Liver (tissue), 9 donors: ENCODE measurements around the gene MAFG. TPM values are rescaled to one million over a fixed set of nuclear protein-coding genes. Genes with fewer than 3 reads are reported as not detected.

Experiments
- DNase-seq: peaks from one replicate; pipeline ENCODE4 v3.0.0-alpha.2; 2017; ENCODE audit warnings: low spot score
- H3K27ac ChIP-seq, 2 donors: one replicate each; pipeline ENCODE4 v1.7.0; 2013; ENCODE audit warnings: inconsistent platforms in 2 of 2, low read length in 2 of 2, control low read depth in 1 of 2, low read depth in 1 of 2, mild to moderate bottlenecking in 1 of 2
- H3K27me3 ChIP-seq, 4 donors: one replicate each; pipeline versions ENCODE4 v1.6.1 to v1.7.0; 2013; ENCODE audit warnings: low read length in 3 of 4, inconsistent platforms in 1 of 4, mild to moderate bottlenecking in 1 of 4, moderate library complexity in 1 of 4; ENCODE audit not compliant: control insufficient read depth in 4 of 4, insufficient read depth in 4 of 4
- H3K36me3 ChIP-seq, 4 donors: one replicate each; pipeline versions ENCODE4 v1.6.1 to v1.7.0; 2013; ENCODE audit warnings: low read length in 3 of 4, mild to moderate bottlenecking in 3 of 4, low read depth in 1 of 4, moderate library complexity in 1 of 4; ENCODE audit not compliant: control insufficient read depth in 4 of 4, insufficient read depth in 3 of 4
- H3K4me1 ChIP-seq, 4 donors: one replicate each; pipeline versions ENCODE4 v1.6.1 to v1.7.0; 2013; ENCODE audit warnings: low read length in 3 of 4, mild to moderate bottlenecking in 3 of 4, moderate library complexity in 1 of 4; ENCODE audit not compliant: control insufficient read depth in 4 of 4, insufficient read depth in 4 of 4
- H3K4me3 ChIP-seq, 3 donors: one replicate each; pipeline versions ENCODE4 v1.6.1 to v1.7.0; 2013; ENCODE audit warnings: low read length in 3 of 3, control low read depth in 1 of 3, low read depth in 1 of 3, mild to moderate bottlenecking in 1 of 3
- H3K9ac ChIP-seq, 2 donors: one replicate each; pipeline ENCODE4 v1.7.0; 2013; ENCODE audit warnings: low read length in 2 of 2, mild to moderate bottlenecking in 2 of 2, moderate library complexity in 2 of 2, control low read depth in 1 of 2, low read depth in 1 of 2
- H3K9me3 ChIP-seq, 4 donors: one replicate each; pipeline versions ENCODE4 v1.6.1 to v1.7.0; 2013; ENCODE audit warnings: low read length in 3 of 4; ENCODE audit not compliant: control insufficient read depth in 4 of 4
- CTCF ChIP-seq: fragments of 150-350 bp; IDR thresholded peaks from 2 replicates; pipeline ENCODE4 v1.5.1; 2017; ENCODE audit warnings: improper control_type of control experiment, low read depth, low read length; ENCODE audit not compliant: missing input control
- EGR1 ChIP-seq, 2 donors: IDR thresholded peaks; 2 replicates each; pipeline ENCODE4 v1.6.1; 2016 to 2018; ENCODE audit warnings: antibody characterized with exemption in 2 of 2, low read depth in 2 of 2
- FOXA1 ChIP-seq: IDR thresholded peaks from 2 replicates; pipeline ENCODE4 v1.6.1; 2016; ENCODE audit warnings: antibody characterized with exemption
- FOXA2 ChIP-seq: IDR thresholded peaks from 2 replicates; pipeline ENCODE4 v1.6.1; 2016; ENCODE audit warnings: antibody characterized with exemption
- GABPA ChIP-seq, 2 donors: IDR thresholded peaks in 1 of 2; conservative IDR thresholded peaks in 1 of 2; 2 replicates each; pipeline ENCODE4 v1.6.1; 2016; ENCODE audit warnings: antibody characterized with exemption in 2 of 2, mild to moderate bottlenecking in 1 of 2, moderate library complexity in 1 of 2
- HNF4A ChIP-seq, 2 donors: conservative IDR thresholded peaks; 2 replicates each; pipeline ENCODE4 v1.6.1; 2016; ENCODE audit warnings: antibody characterized with exemption in 2 of 2, mild to moderate bottlenecking in 2 of 2
- JUND ChIP-seq, 2 donors: IDR thresholded peaks; 2 replicates each; pipeline ENCODE4 v1.6.1; 2016; ENCODE audit warnings: antibody characterized with exemption in 2 of 2
- MAX ChIP-seq: IDR thresholded peaks from 2 replicates; pipeline ENCODE4 v1.6.1; 2016; ENCODE audit warnings: antibody characterized with exemption
- NR2F2 ChIP-seq: IDR thresholded peaks from 2 replicates; pipeline ENCODE4 v1.6.1; 2016; ENCODE audit warnings: antibody characterized with exemption
- RXRA ChIP-seq, 2 donors: IDR thresholded peaks; 2 replicates each; pipeline ENCODE4 v1.6.1; 2017 to 2018; ENCODE audit warnings: antibody characterized with exemption in 2 of 2, mild to moderate bottlenecking in 1 of 2
- TAF1 ChIP-seq: conservative IDR thresholded peaks from 2 replicates; pipeline ENCODE4 v1.6.1; 2016; ENCODE audit warnings: antibody characterized with exemption, mild to moderate bottlenecking
- YY1 ChIP-seq: IDR thresholded peaks from 2 replicates; pipeline ENCODE4 v1.6.1; 2016; ENCODE audit warnings: antibody characterized with exemption, mild to moderate bottlenecking
- WGBS: extraction: QIAGEN DNeasy Blood & Tissue Kit; methylation state at CpG from one replicate; pipeline ENCODE4 v1.1.7; 2013; 5-methylcytosine and 5-hydroxymethylcytosine counted together
- polyA plus RNA-seq, 2 donors: library from polyadenylated mRNA; stranded (reverse) in 1 of 2; unstranded in 1 of 2; fragments of 200-250 nt in 1 of 2; fragments of >200 nt in 1 of 2; fragmentation: Nextera tagmentation in 1 of 2; extraction: Ambion mirVana in 1 of 2; gene quantifications; one replicate each; pipeline versions ENCODE4 v1.2.1 to v1.2.3, GENCODE V29; 2013 to 2015
- total RNA-seq, 2 donors: library from RNA; depleted of rRNA; stranded (reverse); fragments of >200 nt; gene quantifications; one replicate each; pipeline ENCODE4 v1.2.3, GENCODE V29; 2014
- TF ChIP-seq, protein P1 (sequence below): IDR thresholded peaks from 2 replicates; pipeline ENCODE4 v1.6.1; 2016; ENCODE audit warnings: antibody characterized with exemption
- donor health status: healthy.
- donor health status: healthy.
- donor health status: healthy.
- donor health status: healthy.
- donor health status: healthy.

Gene MAFG
- total and polyA plus RNA-seq, 4 donors, result 3.0 to 17.0 (median 8.9) TPM

- Histone ChIP-seq H3K36me3 (peaks cover 12 to 45% (median 23%) of the 10 kb centered on the region in 4 donors), H3K27ac (no peak overlapping the region), H3K9ac (no peak overlapping the region), H3K27me3 (no peaks in the 10 kb centered on the region), H3K4me3 (no peak overlapping the region), H3K4me1 (peaks cover 0 to 2% (median under 1%) of the 10 kb centered on the region in 4 donors), H3K9me3 (no peaks in the 10 kb centered on the region)
- DNase-seq, result no peak
- no peak for TF ChIP-seq YY1
- no peak for TF ChIP-seq FOXA1
- TF ChIP-seq FOXA2, result no peak
- TF ChIP-seq, protein P1, sequence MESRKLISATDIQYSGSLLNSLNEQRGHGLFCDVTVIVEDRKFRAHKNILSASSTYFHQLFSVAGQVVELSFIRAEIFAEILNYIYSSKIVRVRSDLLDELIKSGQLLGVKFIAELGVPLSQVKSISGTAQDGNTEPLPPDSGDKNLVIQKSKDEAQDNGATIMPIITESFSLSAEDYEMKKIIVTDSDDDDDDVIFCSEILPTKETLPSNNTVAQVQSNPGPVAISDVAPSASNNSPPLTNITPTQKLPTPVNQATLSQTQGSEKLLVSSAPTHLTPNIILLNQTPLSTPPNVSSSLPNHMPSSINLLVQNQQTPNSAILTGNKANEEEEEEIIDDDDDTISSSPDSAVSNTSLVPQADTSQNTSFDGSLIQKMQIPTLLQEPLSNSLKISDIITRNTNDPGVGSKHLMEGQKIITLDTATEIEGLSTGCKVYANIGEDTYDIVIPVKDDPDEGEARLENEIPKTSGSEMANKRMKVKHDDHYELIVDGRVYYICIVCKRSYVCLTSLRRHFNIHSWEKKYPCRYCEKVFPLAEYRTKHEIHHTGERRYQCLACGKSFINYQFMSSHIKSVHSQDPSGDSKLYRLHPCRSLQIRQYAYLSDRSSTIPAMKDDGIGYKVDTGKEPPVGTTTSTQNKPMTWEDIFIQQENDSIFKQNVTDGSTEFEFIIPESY, result no peak
- TF ChIP-seq HNF4A (conservative IDR thresholded peaks at IDR 0.05), result no peak
- no peak for TF ChIP-seq CTCF
- no peak for TF ChIP-seq GABPA (IDR thresholded peaks at IDR 0.05 in 1 of 2, conservative IDR thresholded peaks at IDR 0.05 in 1 of 2)
- 90% methylated on average over 11 of the region's 11 CpGs for WGBS
Measured at GRCh38 chr17:81884520-81884919, 43.0 kb downstream of the MAFG start.

GRCh38 chr17:81879121-81879520 is 48.4 kb downstream of the MAFG start:
- no peaks in the 10 kb centered on the region for H3K9me3 ChIP-seq
- 84% methylated on average over 5 of the region's 5 CpGs for WGBS
- DNase-seq, result no peak
- H3K27ac ChIP-seq, result no peak overlapping the region
- H3K27me3 ChIP-seq, result no peaks in the 10 kb centered on the region
- no peak for TF ChIP-seq FOXA2
- no peak for TF ChIP-seq MAX
- no peak for TF ChIP-seq TAF1
- no peak for TF ChIP-seq EGR1 (IDR thresholded peaks at IDR 0.05; ENCODE audit: low read depth in 2 of 2)
- TF ChIP-seq YY1, result no peak
- no peak for TF ChIP-seq RXRA (IDR thresholded peaks at IDR 0.05)
- TF ChIP-seq NR2F2, result no peak
- TF ChIP-seq CTCF, result no peak
- TF ChIP-seq JUND (IDR thresholded peaks at IDR 0.05), result no peak
- peaks cover 2 to 7% (median 5%) of the 10 kb centered on the region in 4 donors for H3K36me3 ChIP-seq
- H3K4me3 ChIP-seq, result no peak overlapping the region
- H3K9ac ChIP-seq, result no peak overlapping the region
- no peaks in the 10 kb centered on the region for H3K4me1 ChIP-seq
